Ramos (cell line): ENCODE results near the gene DHTKD1.

Experiments used
- in situ Hi-C: fragments of 300-500 bp; cut with MboI; formaldehyde crosslinking; loops from one replicate; pipeline ENCODE4 v1.14.3; 2022; ENCODE audit warnings: low sequenced_read_pairs; ENCODE audit not compliant: unreplicated experiment

DHTKD1 gene

GRCh38 chr10:12068449-12069269 lies at the start of gene DHTKD1:
TSS of gene DHTKD1 (plus strand) at chr10:12068954. CDS start at chr10:12069034, 80 bp downstream.
- in situ Hi-C loops = no loop called here

GRCh38 chr10:12019283-12019971 lies 49.3 kb upstream of the DHTKD1 start:
- in situ Hi-C loops = no loop called here

GRCh38 chr10:12020574-12020973 lies 48.2 kb upstream of the DHTKD1 start:
- in situ Hi-C loops = no loop called here

- in situ Hi-C loops = no loop called here
These were observed 46.0 kb upstream of the DHTKD1 start for GRCh38 chr10:12022580-12023257.

GRCh38 chr10:12025591-12025990 lies 43.2 kb upstream of the DHTKD1 start:
- in situ Hi-C loops = no loop called here

GRCh38 chr10:12027539-12027938 lies 41.2 kb upstream of the DHTKD1 start:
- in situ Hi-C loops = no loop called here

GRCh38 chr10:12031404-12031803 lies 37.4 kb upstream of the DHTKD1 start:
- in situ Hi-C loops = no loop called here

- in situ Hi-C loops = no loop called here
These were observed 32.6 kb upstream of the DHTKD1 start for GRCh38 chr10:12036073-12036655.

GRCh38 chr10:12041766-12042408 lies 26.9 kb upstream of the DHTKD1 start:
- in situ Hi-C loops = no loop called here

- in situ Hi-C loops = no loop called here
These were observed 26.4 kb upstream of the DHTKD1 start for GRCh38 chr10:12042409-12042796.

GRCh38 chr10:12042797-12043651 lies 25.7 kb upstream of the DHTKD1 start, which contains the start of gene UPF2:
TSS of gene UPF2 (minus strand) at chr10:12042809. CDS start at chr10:12035423, 7,386 bp downstream.
- in situ Hi-C loops = no loop called here

GRCh38 chr10:12045596-12045995 lies 23.2 kb upstream of the DHTKD1 start:
- in situ Hi-C loops = no loop called here

- in situ Hi-C loops = no loop called here
These were observed 20.2 kb upstream of the DHTKD1 start for GRCh38 chr10:12048547-12048946.

- in situ Hi-C loops = no loop called here
These were observed 18.2 kb upstream of the DHTKD1 start for GRCh38 chr10:12050528-12050927.

GRCh38 chr10:12051241-12051640 lies 17.5 kb upstream of the DHTKD1 start:
- in situ Hi-C loops = no loop called here

GRCh38 chr10:12055732-12056131 lies 13.0 kb upstream of the DHTKD1 start:
- in situ Hi-C loops = no loop called here

GRCh38 chr10:12056748-12057147 lies 12.0 kb upstream of the DHTKD1 start:
- in situ Hi-C loops = no loop called here

- in situ Hi-C loops = no loop called here
These were observed 7.6 kb upstream of the DHTKD1 start for GRCh38 chr10:12061124-12061523.

GRCh38 chr10:12062754-12063482 lies 5.8 kb upstream of the DHTKD1 start:
- in situ Hi-C loops = no loop called here
